DND-41 (cell line): ENCODE measurements around the gene SIRT7.

Experiments used
- CTCF ChIP-seq: IDR thresholded peaks from 2 replicates; pipeline ENCODE4 v1.5.1; 2012; ENCODE audit warnings: borderline replicate concordance, low read length, moderate library complexity, mild to moderate bottlenecking; ENCODE audit not compliant: poor library complexity, severe bottlenecking; ENCODE audit errors: extremely low read depth
- EZH2 ChIP-seq: IDR thresholded peaks from 3 replicates; pipeline ENCODE4 v1.6.1; 2012; ENCODE audit warnings: borderline replicate concordance, low read depth, mild to moderate bottlenecking, moderate library complexity, low read length, inconsistent platforms; ENCODE audit not compliant: severe bottlenecking

DNA sequence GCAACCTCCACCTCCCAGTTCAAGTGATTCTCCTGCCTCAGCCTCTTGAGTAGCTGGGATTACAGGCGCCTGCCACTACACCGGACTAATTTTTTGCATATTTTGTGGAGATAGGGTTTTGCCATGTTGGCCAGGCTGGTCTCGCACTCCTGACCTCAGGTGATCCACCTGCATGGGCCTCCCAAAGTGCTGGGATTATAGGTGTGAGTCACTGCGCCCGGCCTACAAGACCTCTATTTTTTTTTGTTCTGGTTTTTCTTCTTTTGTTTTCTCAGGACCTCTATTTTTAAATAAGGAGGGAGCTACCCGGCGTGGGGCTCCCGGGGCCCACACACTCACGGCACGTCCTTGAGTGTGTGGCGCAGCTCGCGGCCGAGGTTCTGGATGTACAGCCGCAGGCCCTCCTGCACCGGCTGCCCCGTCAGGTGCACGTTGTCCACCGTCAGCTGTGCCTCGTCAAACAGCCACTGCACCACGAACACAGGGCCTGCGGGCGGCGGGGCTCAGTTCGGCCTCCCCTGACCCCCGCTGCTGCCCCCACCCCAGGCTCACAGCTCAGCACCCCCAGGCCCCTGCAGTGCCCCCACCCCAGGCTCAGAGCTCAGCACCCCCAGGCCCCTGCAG is 37.2 kb upstream of the SIRT7 start:
- TF ChIP-seq CTCF, result no peak
- TF ChIP-seq EZH2, result no peak
